HG03196 (cell line): ENCODE results near the gene FGFRL1.

ENCODE experiments used
- ATAC-seq: cut with Tn5 transposase; IDR thresholded peaks from one replicate; pipeline ENCODE4 v1.9.1; 2021; ENCODE audit not compliant: unreplicated experiment

The FGFRL1 gene

GRCh38 chr4:1062419-1062818, 51.0 kb downstream of the FGFRL1 start:
- no peak for ATAC-seq

- ATAC-seq: no peak
Observed at GRCh38 chr4:1065732-1066131, 54.3 kb downstream of the FGFRL1 start.

GRCh38 chr4:1069394-1069793, 58.0 kb downstream of the FGFRL1 start:
- ATAC-seq: no peak

- ATAC-seq: no peak
Observed at GRCh38 chr4:1072830-1073446, 61.5 kb downstream of the FGFRL1 start.

- ATAC-seq: no peak
Observed at GRCh38 chr4:1074077-1074476, 62.7 kb downstream of the FGFRL1 start.

GRCh38 chr4:1075225-1075624, 63.8 kb downstream of the FGFRL1 start:
- no peak for ATAC-seq

GRCh38 chr4:1075809-1076699, 64.6 kb downstream of the FGFRL1 start:
- ATAC-seq: no peak
